ENCODE measurements around the gene EME2. TPM values are rescaled to one million over a fixed set of nuclear protein-coding genes. Genes with fewer than 3 reads are reported as not detected.

EME2 gene
- total RNA-seq, 4 donors from 2014 or later = 12.8 to 31.8 (median 22.0) TPM

DNA sequence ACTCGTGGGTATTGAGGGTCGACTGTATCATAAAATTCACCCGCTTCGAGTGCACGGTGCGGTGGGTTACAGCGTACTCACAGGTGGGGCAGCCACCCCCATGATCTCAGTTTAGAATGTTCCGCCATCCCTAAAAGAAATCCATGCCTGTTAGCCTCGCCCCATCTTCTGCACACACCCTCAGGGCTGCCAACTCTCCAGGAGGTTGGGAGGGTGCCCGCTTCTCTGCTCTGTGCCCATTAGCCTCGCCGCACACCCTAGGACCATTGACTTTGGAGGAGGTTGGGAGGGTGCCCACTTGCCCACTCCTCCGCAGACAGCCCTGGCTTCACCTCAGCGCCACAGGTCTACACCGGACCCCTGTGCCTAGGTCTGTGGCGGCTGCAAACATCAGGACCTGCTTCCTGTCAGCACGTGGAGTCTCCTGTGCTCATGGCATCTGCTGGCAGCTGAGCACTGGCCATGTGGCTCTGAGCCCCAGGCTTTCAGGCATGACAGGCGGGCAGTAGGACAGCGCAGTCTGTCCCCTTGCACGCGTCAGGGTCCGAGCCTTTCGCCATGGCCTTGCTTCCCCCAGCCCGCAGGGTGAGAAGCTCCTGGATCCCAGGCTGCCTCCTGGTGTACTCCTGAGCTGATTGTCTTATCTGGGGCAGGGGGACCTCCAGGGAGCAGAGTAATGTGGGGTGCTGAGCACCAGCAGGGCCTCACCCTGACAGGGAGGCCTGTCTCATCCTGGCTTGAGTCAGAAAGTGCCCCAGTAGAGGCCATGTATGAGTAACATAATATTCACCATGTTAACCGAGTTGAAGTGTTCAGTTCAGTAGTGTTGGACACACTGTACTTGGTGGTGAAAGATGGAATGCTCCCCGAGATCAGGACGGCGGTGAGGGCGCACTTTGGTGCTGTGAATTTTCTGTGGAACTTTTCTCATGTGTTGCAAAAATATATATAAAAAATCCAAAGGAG, 23.2 kb upstream of the EME2 start:
- 93 to 94% methylated on average over 23 to 29 of the region's 29 CpGs for WGBS, 2 donors
- DNase-seq = no peak

DNA sequence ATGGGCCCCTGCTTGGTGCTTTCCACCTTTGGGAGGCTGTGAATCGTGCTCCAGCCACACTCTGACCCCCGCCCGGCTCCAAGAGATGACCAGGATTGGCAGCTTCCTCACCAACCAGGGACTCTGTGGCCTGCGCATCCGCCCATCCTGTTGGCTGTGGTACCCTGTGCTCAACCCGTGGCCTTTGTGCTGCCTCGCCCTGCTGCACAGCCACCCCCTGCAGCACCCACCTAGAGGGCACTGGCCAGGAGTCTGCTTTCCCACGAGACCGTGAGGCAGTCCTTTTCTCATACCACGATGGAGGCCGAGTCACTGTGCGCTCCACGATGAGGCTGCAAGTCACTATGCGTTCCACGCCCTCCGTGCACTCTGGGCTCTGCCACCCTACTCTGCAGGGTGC, 20.7 kb upstream of the EME2 start:
- Histone ChIP-seq H3K27ac (no peak overlapping the region), H3K27me3 (no peaks in the 10 kb centered on the region), H3K9me3 (no peaks in the 10 kb centered on the region), H3K4me1 (no peaks in the 10 kb centered on the region), H3K4me3 (replicated peaks in 1 of 3) (no peak overlapping the region), H3K36me3 (peaks cover 26 to 31% of the 10 kb centered on the region in 2 donors)
- intact Hi-C loops (cut with DNase I) = no loop called here
- no peak for DNase-seq
- WGBS, 2 donors = 96% methylated on average over 14 to 16 of the region's 16 CpGs
- TF ChIP-seq, protein P1, sequence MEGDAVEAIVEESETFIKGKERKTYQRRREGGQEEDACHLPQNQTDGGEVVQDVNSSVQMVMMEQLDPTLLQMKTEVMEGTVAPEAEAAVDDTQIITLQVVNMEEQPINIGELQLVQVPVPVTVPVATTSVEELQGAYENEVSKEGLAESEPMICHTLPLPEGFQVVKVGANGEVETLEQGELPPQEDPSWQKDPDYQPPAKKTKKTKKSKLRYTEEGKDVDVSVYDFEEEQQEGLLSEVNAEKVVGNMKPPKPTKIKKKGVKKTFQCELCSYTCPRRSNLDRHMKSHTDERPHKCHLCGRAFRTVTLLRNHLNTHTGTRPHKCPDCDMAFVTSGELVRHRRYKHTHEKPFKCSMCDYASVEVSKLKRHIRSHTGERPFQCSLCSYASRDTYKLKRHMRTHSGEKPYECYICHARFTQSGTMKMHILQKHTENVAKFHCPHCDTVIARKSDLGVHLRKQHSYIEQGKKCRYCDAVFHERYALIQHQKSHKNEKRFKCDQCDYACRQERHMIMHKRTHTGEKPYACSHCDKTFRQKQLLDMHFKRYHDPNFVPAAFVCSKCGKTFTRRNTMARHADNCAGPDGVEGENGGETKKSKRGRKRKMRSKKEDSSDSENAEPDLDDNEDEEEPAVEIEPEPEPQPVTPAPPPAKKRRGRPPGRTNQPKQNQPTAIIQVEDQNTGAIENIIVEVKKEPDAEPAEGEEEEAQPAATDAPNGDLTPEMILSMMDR (IDR thresholded peaks at IDR 0.05) = no peak
- no peak for TF ChIP-seq POLR2A (IDR thresholded peaks at IDR 0.05)

More for the DNA sequence above, 23.2 kb upstream of the EME2 start:
- Histone ChIP-seq H3K36me3 (peaks cover 26 to 37% of the 10 kb centered on the region in 2 donors), H3K4me3 (replicated peaks in 1 of 3) (no peak overlapping the region), H3K27me3 (no peaks in the 10 kb centered on the region), H3K4me1 (no peaks in the 10 kb centered on the region), H3K27ac (no peak overlapping the region), H3K9me3 (no peaks in the 10 kb centered on the region)
- intact Hi-C loops (cut with DNase I) = no loop called here
- TF ChIP-seq, protein P1 (IDR thresholded peaks at IDR 0.05) = no peak

GRCh38 chr16:1752853-1753252, 19.8 kb upstream of the EME2 start:
- no peaks in the 10 kb centered on the region for H3K27me3 ChIP-seq
- no peaks in the 10 kb centered on the region for H3K9me3 ChIP-seq
- no peak overlapping the region for H3K4me3 ChIP-seq (replicated peaks in 1 of 3)
- no peak overlapping the region for H3K27ac ChIP-seq
- 96 to 97% methylated on average over 14 of the region's 14 CpGs for WGBS, 2 donors
- H3K36me3 ChIP-seq = peaks cover 20 to 22% of the 10 kb centered on the region in 2 donors
- DNase-seq = no peak
- intact Hi-C loops (cut with DNase I) = no loop called here
- H3K4me1 ChIP-seq = no peaks in the 10 kb centered on the region
- TF ChIP-seq POLR2A (IDR thresholded peaks at IDR 0.05) = no peak
- TF ChIP-seq, protein P1 (IDR thresholded peaks at IDR 0.05) = no peak

- Histone ChIP-seq H3K9me3 (no peaks in the 10 kb centered on the region), H3K27me3 (no peaks in the 10 kb centered on the region), H3K4me3 (replicated peaks in 1 of 3) (no peak overlapping the region), H3K4me1 (no peaks in the 10 kb centered on the region), H3K27ac (no peak overlapping the region), H3K36me3 (peaks cover 6 to 9% of the 10 kb centered on the region in 2 donors)
- no peak for DNase-seq
- TF ChIP-seq, protein P1 (IDR thresholded peaks at IDR 0.05) = no peak
- TF ChIP-seq POLR2A (IDR thresholded peaks at IDR 0.05) = no peak
- intact Hi-C loops (cut with DNase I) = no loop called here
- 90% methylated on average over 12 of the region's 12 CpGs for WGBS, 2 donors
Measured at GRCh38 chr16:1754204-1754603, 18.4 kb upstream of the EME2 start.

Measured in thyroid gland (tissue), 4 donors.